Measurements from ENCODE around the gene GET4. TPM values are rescaled to one million over a fixed set of nuclear protein-coding genes. Genes with fewer than 3 reads are reported as not detected.

The GET4 gene
- total and polyA plus RNA-seq, 10 of the 15 experiments (the other 5 are each of a cell fraction or from before 2014, with no cell fraction given) = 0.66 to 73.8 (median 34.0) TPM

GRCh38 chr7:888081-889024 is 12.0 kb downstream of the GET4 start:
- no peak for TF ChIP-seq BACH1 (IDR thresholded peaks at IDR 0.05; ENCODE audit: borderline replicate concordance)
- TF ChIP-seq SREBF1 (IDR thresholded peaks at IDR 0.05; ENCODE audit: low read length) = no peak
- no peak for TF ChIP-seq SUZ12 (IDR thresholded peaks at IDR 0.05; ENCODE audit: unreplicated experiment)
- no peak for TF ChIP-seq USF2 (IDR thresholded peaks at IDR 0.05; ENCODE audit: borderline replicate concordance, low read depth, low read length)
- no peak for TF ChIP-seq SIN3A (IDR thresholded peaks at IDR 0.05; ENCODE audit: low read depth, low read length)
- TF ChIP-seq CREM (IDR thresholded peaks at IDR 0.05; ENCODE audit: low read depth) = no peak
- no peak for TF ChIP-seq ZNF687 (IDR thresholded peaks at IDR 0.05)
- TF ChIP-seq GABPA (IDR thresholded peaks at IDR 0.05; ENCODE audit: low read depth) = no peak
- no peak for TF ChIP-seq ZNF622 (IDR thresholded peaks at IDR 0.05)
- no peak for TF ChIP-seq BRCA1 (IDR thresholded peaks at IDR 0.05; ENCODE audit: low read depth, low read length)
- no peak for TF ChIP-seq SMAD1 (IDR thresholded peaks at IDR 0.05; ENCODE audit: low read depth, partially characterized antibody)
- no peak for TF ChIP-seq STAT1 (conservative IDR thresholded peaks at IDR 0.05)
- TF ChIP-seq ZNF592 (IDR thresholded peaks at IDR 0.05) = no peak
- TF ChIP-seq FOXK2 (IDR thresholded peaks at IDR 0.05) = no peak
- no peak overlapping the region for H3K4me3 ChIP-seq
- WGBS (ENCODE audit: insufficient coverage, insufficient replicate concordance, low lambda C conversion rate, missing lambda C conversion rate) = 95% methylated on average over 43 of the region's 43 CpGs
- no peak overlapping the region for H3K27ac ChIP-seq (ENCODE audit: control insufficient read depth, insufficient read depth)
- ChIA-PET SMC1A (ENCODE audit: uncharacterized antibody, unreplicated experiment) (no interaction called here), RAD21 (ENCODE audit: unreplicated experiment) (no interaction called here), CTCF (no interaction called here), POLR2A (interaction anchor here (0.6 kb wide), 1 partner anchor 14 kb away, joined by 3 read pairs; no protein-coding TSS in a partner anchor)
- BruUV-seq (replicated peaks) = no TSS peak
- H3K27me3 ChIP-seq (replicated peaks in 1 of 2; ENCODE audit: control insufficient read depth in 2 of 2, insufficient read depth in 2 of 2, low read length in 1 of 2) = no peaks in the 10 kb centered on the region
- no peak overlapping the region for H2AFZ ChIP-seq (ENCODE audit: control insufficient read depth, low read depth, low read length)
- no peaks in the 10 kb centered on the region; the same call in 2 of the 3 replicates for H3K9me3 ChIP-seq (replicated peaks; ENCODE audit: control insufficient read depth, insufficient read depth, low read length)
- no peaks in the 10 kb centered on the region for H3K4me1 ChIP-seq (ENCODE audit: control insufficient read depth, insufficient read depth, low read length)
- intact Hi-C loops (cut with micrococcal nuclease; ENCODE audit: unreplicated experiment) (no loop called here), in situ Hi-C loops (cut with MboI) (no loop called here)
- FAIRE-seq = no peak
- ATAC-seq = no peak
- H4K20me1 ChIP-seq (ENCODE audit: control insufficient read depth, insufficient read depth) = peaks cover under 1% of the 10 kb centered on the region; the same call in 1 of the 2 replicates
- H3K36me3 ChIP-seq (ENCODE audit: control insufficient read depth in 2 of 2, insufficient read depth in 2 of 2, low read length in 1 of 2) = peaks cover 8 to 52% of the 10 kb centered on the region in 2 experiments; a peak in 3 of 4 replicates
- H3K4me2 ChIP-seq (ENCODE audit: control insufficient read depth, insufficient read depth) = no peak overlapping the region
- H3K9ac ChIP-seq (ENCODE audit: control insufficient read depth, insufficient read depth, low read length) = no peak overlapping the region
- peaks cover 17% of the 10 kb centered on the region for H3K79me2 ChIP-seq (ENCODE audit: control insufficient read depth, insufficient read depth, low read length)
- no peak for DNase-seq (ENCODE audit: low read depth, low spot score)
